Natural killer cell (primary cell): Measurements from ENCODE around the gene UBD. TPM values are rescaled to one million over a fixed set of nuclear protein-coding genes. Genes with fewer than 3 reads are reported as not detected.

Experiments
- ATAC-seq, 3 donors: fragments of 150-1000 bp in 2 of 3; fragments of 200-7000 bp in 1 of 3; cut with Tn5 transposase; 1 replicate in 1 of 3; 2 replicates in 2 of 3; pipeline ENCODE4 v1.10.0; 2021; ENCODE audit warnings: mild to moderate bottlenecking in 2 of 3, moderate library complexity in 2 of 3
- DNase-seq, 2 donors: peaks; one replicate each; pipeline versions ENCODE4 v3.0.0 to v3.0.0-alpha.2; 2013 to 2021; ENCODE audit warnings: mixed read lengths in 1 of 2
- H3K27ac ChIP-seq: one replicate; pipeline ENCODE4 v1.5.1; 2013; ENCODE audit warnings: mild to moderate bottlenecking, low read length
- H3K27me3 ChIP-seq: one replicate; pipeline ENCODE4 v1.6.1; 2013; ENCODE audit warnings: low read length; ENCODE audit not compliant: control insufficient read depth, insufficient read depth
- H3K36me3 ChIP-seq: one replicate; pipeline ENCODE4 v1.6.1; 2013; ENCODE audit warnings: low read length; ENCODE audit not compliant: control insufficient read depth, insufficient read depth
- H3K4me1 ChIP-seq: one replicate; pipeline ENCODE4 v1.6.1; 2013; ENCODE audit warnings: low read length; ENCODE audit not compliant: control insufficient read depth, insufficient read depth
- H3K4me3 ChIP-seq: one replicate; pipeline ENCODE4 v1.5.1; 2013; ENCODE audit warnings: low read length
- H3K9me3 ChIP-seq: one replicate; pipeline ENCODE4 v1.6.1; 2013; ENCODE audit warnings: low read length; ENCODE audit not compliant: control insufficient read depth, insufficient read depth
- H3K27ac Mint-ChIP-seq, 2 donors: one replicate each; pipeline ENCODE4 v1.8.0; 2022; ENCODE audit warnings: mild to moderate bottlenecking in 2 of 2, mixed read lengths in 2 of 2, moderate library complexity in 1 of 2
- H3K27me3 Mint-ChIP-seq, 2 donors: one replicate each; pipeline ENCODE4 v1.8.0; 2022; ENCODE audit warnings: low read depth in 2 of 2, mixed read lengths in 2 of 2
- H3K36me3 Mint-ChIP-seq: one replicate; pipeline ENCODE4 v1.8.0; 2022; ENCODE audit warnings: mixed read lengths
- H3K4me1 Mint-ChIP-seq, 2 donors: one replicate each; pipeline ENCODE4 v1.8.0; 2022; ENCODE audit warnings: mixed read lengths in 2 of 2
- H3K4me3 Mint-ChIP-seq: one replicate; pipeline ENCODE4 v1.8.0; 2022; ENCODE audit warnings: mild to moderate bottlenecking, moderate library complexity, mixed read lengths
- H3K9me3 Mint-ChIP-seq, 2 donors: one replicate each; pipeline ENCODE4 v1.8.0; 2022; ENCODE audit warnings: mixed read lengths in 2 of 2
- CTCF ChIP-seq: fragments of 200-600 bp; IDR thresholded peaks from one replicate; pipeline ENCODE4 v1.8.0; 2022; ENCODE audit warnings: antibody characterized with exemption
- WGBS: methylation state at CpG from one replicate; pipeline ENCODE4 v1.1.7; 2013; ENCODE audit warnings: missing lambda C conversion rate; ENCODE audit not compliant: insufficient coverage; 5-methylcytosine and 5-hydroxymethylcytosine counted together
- intact Hi-C: fragments of 100-400 bp; cut with micrococcal nuclease; formaldehyde crosslinking; loops from one replicate; pipeline ENCODE4 v1.14.2; 2022
- total RNA-seq, 4 donors: library from RNA; stranded (reverse); fragments of 120-200 nt in 1 of 4; gene quantifications; one replicate each; pipeline versions ENCODE4 v1.2.3 to v1.2.4, GENCODE V29; 2013 to 2022

UBD gene
- total RNA-seq, 3 donors from 2014 or later (not counting 1 experiment from before 2014, with no cell fraction given): not detected

DNA sequence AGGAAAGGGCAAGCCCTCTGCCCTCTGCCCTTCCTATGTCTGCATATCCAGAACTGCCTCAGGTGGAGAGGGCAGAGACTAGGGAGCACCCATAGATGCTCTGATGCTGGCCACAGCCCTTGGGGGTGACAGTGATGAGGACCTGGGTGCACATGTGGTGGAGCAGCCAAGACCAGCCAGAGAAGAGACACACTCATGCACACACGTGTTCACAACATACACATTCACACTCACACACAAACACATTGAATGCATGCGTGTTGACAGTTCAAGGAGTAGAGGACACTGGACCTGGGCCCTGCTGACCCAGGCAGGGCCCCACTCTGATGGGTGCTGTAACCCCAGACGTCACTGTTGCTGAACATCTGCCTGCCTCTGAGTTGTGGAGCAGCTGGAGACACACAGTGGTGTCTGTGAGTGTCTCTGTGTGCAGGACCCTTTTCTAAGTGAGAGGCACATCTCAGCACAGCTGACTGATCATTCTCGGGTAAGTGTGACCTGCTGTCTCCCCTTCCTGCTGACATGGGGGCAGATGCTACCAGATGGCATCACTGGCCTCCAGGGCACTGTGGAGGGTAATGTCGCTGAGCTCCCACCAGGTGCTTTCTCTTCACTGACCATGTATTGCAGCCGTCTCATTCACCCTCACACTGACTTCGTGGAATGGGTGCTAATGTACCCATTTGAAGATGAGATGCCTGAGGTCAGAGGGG lies 41.6 kb downstream of the UBD start:
- DNase-seq (no peak), ATAC-seq (peak in 1 of 3 donors; percentile 31)
- Mint-ChIP-seq H3K27me3 (peaks cover 0 to 5% of the 10 kb centered on the region in 2 donors), H3K36me3 (no peaks in the 10 kb centered on the region), H3K4me1 (peaks cover 10 to 14% of the 10 kb centered on the region in 2 donors), H3K27ac (no peak overlapping the region), H3K9me3 (no peaks in the 10 kb centered on the region), H3K4me3 (no peak overlapping the region)
- 86% methylated on average over 7 of the region's 7 CpGs for WGBS
- Histone ChIP-seq H3K9me3 (no peaks in the 10 kb centered on the region), H3K27me3 (no peaks in the 10 kb centered on the region), H3K4me1 (no peaks in the 10 kb centered on the region), H3K4me3 (no peak overlapping the region), H3K36me3 (no peaks in the 10 kb centered on the region), H3K27ac (no peak overlapping the region)
- no peak for TF ChIP-seq CTCF
- intact Hi-C loops: no loop called here

DNA sequence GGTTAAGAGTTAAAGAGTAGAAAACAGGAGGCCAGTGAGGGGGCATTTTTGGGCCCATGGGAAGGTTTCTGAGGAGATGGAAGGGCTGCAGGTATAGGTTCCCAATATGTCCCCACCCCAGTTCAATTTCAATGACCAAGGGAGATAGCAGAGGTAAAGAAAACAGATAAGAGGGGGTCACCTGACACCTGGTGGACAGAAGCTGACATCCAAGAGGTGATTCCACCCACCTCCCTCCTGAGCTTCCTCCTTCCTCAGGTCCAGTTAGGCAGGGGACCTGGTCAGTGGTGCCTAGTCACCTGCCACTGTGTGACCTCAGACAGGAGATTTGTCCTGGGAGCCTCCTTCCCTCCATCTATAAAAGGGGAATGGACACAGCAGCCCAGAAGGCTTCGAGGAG lies 42.3 kb downstream of the UBD start:
- Mint-ChIP-seq H3K4me1 (peaks cover 10 to 14% of the 10 kb centered on the region in 2 donors), H3K9me3 (no peaks in the 10 kb centered on the region), H3K36me3 (no peaks in the 10 kb centered on the region), H3K4me3 (no peak overlapping the region), H3K27me3 (peaks cover 0 to 5% of the 10 kb centered on the region in 2 donors), H3K27ac (no peak overlapping the region)
- no peak overlapping the region for H3K4me3 ChIP-seq
- H3K27me3 ChIP-seq: no peaks in the 10 kb centered on the region
- DNase-seq (no peak), ATAC-seq (no peak)
- H3K27ac ChIP-seq: no peak overlapping the region
- H3K36me3 ChIP-seq: no peaks in the 10 kb centered on the region
- intact Hi-C loops: no loop called here
- H3K4me1 ChIP-seq: no peaks in the 10 kb centered on the region
- WGBS: 92% methylated on average over 1 of the region's 1 CpG
- no peaks in the 10 kb centered on the region for H3K9me3 ChIP-seq
- no peak for TF ChIP-seq CTCF

DNA sequence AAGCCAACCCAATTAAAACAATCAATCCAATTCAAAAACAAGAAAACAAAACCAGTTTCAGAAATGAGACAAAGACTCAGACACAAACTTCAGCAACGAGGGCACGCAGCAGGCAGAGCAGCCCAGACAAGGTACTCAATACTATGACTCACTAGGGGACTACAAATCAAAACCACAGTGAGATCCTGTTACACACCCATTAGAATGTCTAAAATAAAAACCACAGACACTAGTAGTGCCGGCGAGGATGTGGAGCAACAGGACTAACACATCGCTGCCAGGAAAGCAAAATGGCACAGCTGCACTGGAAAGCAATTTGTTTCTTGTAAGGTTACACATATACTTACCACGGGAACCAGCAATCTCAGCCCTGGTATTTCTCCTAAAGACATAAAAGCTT lies 43.4 kb downstream of the UBD start:
- Histone ChIP-seq H3K27me3 (no peaks in the 10 kb centered on the region), H3K9me3 (no peaks in the 10 kb centered on the region), H3K36me3 (no peaks in the 10 kb centered on the region), H3K4me3 (no peak overlapping the region), H3K4me1 (no peaks in the 10 kb centered on the region), H3K27ac (no peak overlapping the region)
- Mint-ChIP-seq H3K9me3 (no peaks in the 10 kb centered on the region), H3K36me3 (no peaks in the 10 kb centered on the region), H3K4me3 (no peak overlapping the region), H3K27ac (no peak overlapping the region), H3K27me3 (peaks cover 1 to 5% of the 10 kb centered on the region in 2 donors), H3K4me1 (peaks cover 10 to 14% of the 10 kb centered on the region in 2 donors)
- intact Hi-C loops: no loop called here
- DNase-seq: peak in 1 of 2 donors; percentile 39
- no peak for TF ChIP-seq CTCF
- 7% methylated on average over 6 of the region's 6 CpGs for WGBS
- ATAC-seq: peak; percentile 73 to 94 (median 88)
